ENCODE results near the gene MUC4.

DNA sequence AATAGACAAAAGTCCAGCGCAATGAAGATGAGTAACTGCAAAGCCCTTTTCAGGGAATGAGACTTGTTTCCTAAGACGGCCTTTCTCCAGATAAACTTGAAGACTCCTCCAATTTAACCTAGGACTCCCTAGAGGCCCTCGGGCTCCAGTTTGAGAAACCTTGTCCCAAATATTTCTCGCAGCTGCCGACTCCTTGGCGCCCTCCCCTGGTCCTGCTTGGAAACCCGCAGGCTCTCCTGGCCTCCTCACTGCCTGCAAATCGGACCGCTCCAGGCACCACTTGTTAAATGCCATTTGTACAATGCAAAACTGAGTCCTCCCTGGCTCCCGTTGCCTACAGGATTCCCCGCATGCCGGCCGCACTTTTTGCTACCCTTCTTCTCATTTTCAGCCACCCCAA, 36.8 kb downstream of the MUC4 start:
- no peak for TF ChIP-seq POLR2A (IDR thresholded peaks at IDR 0.05)
- TF ChIP-seq, protein P1, sequence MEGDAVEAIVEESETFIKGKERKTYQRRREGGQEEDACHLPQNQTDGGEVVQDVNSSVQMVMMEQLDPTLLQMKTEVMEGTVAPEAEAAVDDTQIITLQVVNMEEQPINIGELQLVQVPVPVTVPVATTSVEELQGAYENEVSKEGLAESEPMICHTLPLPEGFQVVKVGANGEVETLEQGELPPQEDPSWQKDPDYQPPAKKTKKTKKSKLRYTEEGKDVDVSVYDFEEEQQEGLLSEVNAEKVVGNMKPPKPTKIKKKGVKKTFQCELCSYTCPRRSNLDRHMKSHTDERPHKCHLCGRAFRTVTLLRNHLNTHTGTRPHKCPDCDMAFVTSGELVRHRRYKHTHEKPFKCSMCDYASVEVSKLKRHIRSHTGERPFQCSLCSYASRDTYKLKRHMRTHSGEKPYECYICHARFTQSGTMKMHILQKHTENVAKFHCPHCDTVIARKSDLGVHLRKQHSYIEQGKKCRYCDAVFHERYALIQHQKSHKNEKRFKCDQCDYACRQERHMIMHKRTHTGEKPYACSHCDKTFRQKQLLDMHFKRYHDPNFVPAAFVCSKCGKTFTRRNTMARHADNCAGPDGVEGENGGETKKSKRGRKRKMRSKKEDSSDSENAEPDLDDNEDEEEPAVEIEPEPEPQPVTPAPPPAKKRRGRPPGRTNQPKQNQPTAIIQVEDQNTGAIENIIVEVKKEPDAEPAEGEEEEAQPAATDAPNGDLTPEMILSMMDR (IDR thresholded peaks at IDR 0.05), result peak in 3 of 5 experiments; percentile 19 to 28 (median 22)
- TF ChIP-seq EP300 (IDR thresholded peaks at IDR 0.05), result no peak
